B cell (primary cell): ENCODE results near the gene ECE1. TPM values are rescaled to one million over a fixed set of nuclear protein-coding genes. Genes with fewer than 3 reads are reported as not detected.

Experiments used
- ATAC-seq: fragments of 200-7000 bp; cut with Tn5 transposase; one replicate; pipeline ENCODE4 v1.10.0; 2021; ENCODE audit warnings: low read depth, mild to moderate bottlenecking, moderate number of reproducible peaks, moderate library complexity
- CTCF ChIA-PET: fragments of 350-600 bp; sonication (Branson Sonifier 250); formaldehyde crosslinking; loops from one replicate; lab custom pipeline; 2021; ENCODE audit warnings: antibody characterized with exemption, inconsistent platforms; lab: Charles Lee
- POLR2A ChIA-PET: fragments of 350-600 bp; sonication (Branson Sonifier 250); formaldehyde crosslinking; loops from one replicate; lab custom pipeline; 2021; ENCODE audit warnings: antibody characterized with exemption; lab: Charles Lee
- DNase-seq: peaks from one replicate; pipeline ENCODE4 v3.0.0; 2013
- H2AFZ ChIP-seq: 2 replicates; pipeline ENCODE4 v1.6.1; 2012; ENCODE audit warnings: mild to moderate bottlenecking, low read depth, low read length; ENCODE audit not compliant: insufficient read depth, poor library complexity, severe bottlenecking
- H3K27ac ChIP-seq, 2 donors: 1 replicate in 1 of 2; 2 replicates in 1 of 2; pipeline ENCODE4 v1.5.1; 2012 to 2013; ENCODE audit warnings: low read length in 2 of 2, mild to moderate bottlenecking in 2 of 2, moderate library complexity in 1 of 2
- H3K27me3 ChIP-seq, 4 experiments: fragments of 200-600 bp in 1 of 4; sonication (generic) in 1 of 4; replicated peaks in 1 of 4; 1 replicate in 2 of 4; 2 replicates in 2 of 4; pipeline versions ENCODE4 v1.6.1 to v1.7.0; 2013 to 2016; ENCODE audit warnings: low read length in 3 of 4, mild to moderate bottlenecking in 2 of 4, mixed read lengths in 1 of 4, moderate library complexity in 1 of 4; ENCODE audit not compliant: insufficient read depth in 4 of 4, control insufficient read depth in 3 of 4; ENCODE audit errors: control extremely low read depth in 1 of 4
- H3K36me3 ChIP-seq, 2 experiments: replicated peaks in 1 of 2; 1 replicate in 1 of 2; 2 replicates in 1 of 2; pipeline versions ENCODE4 v1.6.1 to v1.7.1; 2013; ENCODE audit warnings: low read length in 1 of 2; ENCODE audit not compliant: insufficient read depth in 2 of 2, control insufficient read depth in 1 of 2; ENCODE audit errors: control extremely low read depth in 1 of 2, extremely low read depth in 1 of 2
- H3K4me1 ChIP-seq, 2 donors: fragments of 200-600 bp in 1 of 2; sonication (generic) in 1 of 2; 1 replicate in 1 of 2; 2 replicates in 1 of 2; pipeline versions ENCODE4 v1.5.1 to v1.6.1; 2013 to 2017; ENCODE audit warnings: low read length in 2 of 2; ENCODE audit not compliant: control insufficient read depth in 2 of 2, insufficient read depth in 2 of 2
- H3K4me2 ChIP-seq: replicated peaks from 2 replicates; pipeline ENCODE3; 2012; ENCODE audit warnings: mild to moderate bottlenecking, low read depth, low read length; ENCODE audit not compliant: poor library complexity, severe bottlenecking
- H3K4me3 ChIP-seq, 5 experiments: fragments of 200-600 bp in 1 of 5; sonication (generic) in 1 of 5; 1 replicate in 3 of 5; 2 replicates in 2 of 5; pipeline versions ENCODE4 v1.5.1 to v1.7.0; 2011 to 2016; ENCODE audit warnings: low read length in 4 of 5, mild to moderate bottlenecking in 4 of 5, low read depth in 2 of 5, control low read depth in 1 of 5, moderate library complexity in 1 of 5; ENCODE audit not compliant: insufficient read depth in 1 of 5; ENCODE audit errors: control extremely low read depth in 1 of 5, extremely low read depth in 1 of 5
- H3K79me2 ChIP-seq: fragments of 200-600 bp; sonication (generic); one replicate; pipeline ENCODE4 v1.6.0; 2016; ENCODE audit warnings: low read length; ENCODE audit not compliant: control insufficient read depth, insufficient read depth
- H3K9ac ChIP-seq: fragments of 200-600 bp; sonication (generic); 2 replicates; pipeline ENCODE4 v1.6.1; 2017; ENCODE audit warnings: mild to moderate bottlenecking, low read length, moderate library complexity
- H3K9me3 ChIP-seq, 3 donors: one replicate each; pipeline versions ENCODE4 v1.6.1 to v1.7.1; 2013; ENCODE audit warnings: low read length in 2 of 3; ENCODE audit not compliant: control insufficient read depth in 2 of 3, insufficient read depth in 1 of 3; ENCODE audit errors: control extremely low read depth in 1 of 3
- H4K20me1 ChIP-seq: 2 replicates; pipeline ENCODE4 v1.6.0; 2012; ENCODE audit warnings: mild to moderate bottlenecking, low read length; ENCODE audit not compliant: insufficient read depth, control insufficient read depth, poor library complexity, severe bottlenecking
- H3K27ac Mint-ChIP-seq: one replicate; pipeline ENCODE4 v1.8.0; 2021; ENCODE audit warnings: mixed read lengths
- H3K27me3 Mint-ChIP-seq: one replicate; pipeline ENCODE4 v1.8.0; 2021; ENCODE audit warnings: mixed read lengths
- H3K4me1 Mint-ChIP-seq: one replicate; pipeline ENCODE4 v1.8.0; 2021; ENCODE audit warnings: mixed read lengths
- H3K4me3 Mint-ChIP-seq: one replicate; pipeline ENCODE4 v1.8.0; 2021; ENCODE audit warnings: mixed read lengths
- H3K9me3 Mint-ChIP-seq: one replicate; pipeline ENCODE4 v1.8.0; 2022; ENCODE audit warnings: mixed read lengths; ENCODE audit not compliant: insufficient read depth
- CTCF ChIP-seq: fragments of 200-600 bp; IDR thresholded peaks from one replicate; pipeline ENCODE4 v1.8.0; 2022; ENCODE audit warnings: antibody characterized with exemption, mild to moderate bottlenecking
- EZH2 ChIP-seq: IDR thresholded peaks from 2 replicates; pipeline ENCODE4 v1.6.1; 2012; ENCODE audit warnings: borderline replicate concordance, low read depth, mild to moderate bottlenecking, moderate library complexity, low read length; ENCODE audit not compliant: insufficient read depth, poor library complexity, severe bottlenecking
- WGBS: methylation state at CpG from one replicate; pipeline ENCODE4 v1.1.5; 2013; ENCODE audit warnings: missing lambda C conversion rate; ENCODE audit not compliant: insufficient coverage; 5-methylcytosine and 5-hydroxymethylcytosine counted together
- intact Hi-C: fragments of 100-400 bp; cut with micrococcal nuclease; formaldehyde crosslinking; loops from one replicate; pipeline ENCODE4 v1.10.0; 2022
- polyA plus RNA-seq: library from polyadenylated mRNA; depleted of rRNA; stranded (reverse); fragments of >200 nt; gene quantifications from 2 replicates; pipeline ENCODE4 v1.2.3, GENCODE V29; 2012
- total RNA-seq, 2 donors: library from RNA; stranded (reverse); fragments of 120-200 nt in 1 of 2; gene quantifications; 1 replicate in 1 of 2; 2 replicates in 1 of 2; pipeline versions ENCODE4 v1.2.3 to v1.2.4, GENCODE V29; 2013 to 2022

Gene ECE1
- total and polyA plus RNA-seq, 2 donors (not counting 1 experiment from before 2014, with no cell fraction given), result 46.7 to 133 TPM

- H3K9me3 Mint-ChIP-seq, result no peaks in the 10 kb centered on the region
- H3K27ac ChIP-seq, result no peak overlapping the region
- no peak overlapping the region for H3K9ac ChIP-seq
- H3K9me3 ChIP-seq, result no peaks in the 10 kb centered on the region
- CTCF ChIA-PET, result interaction anchor here (0.7 to 1.6 kb wide), 2 partner anchors 28 to 209 kb away, joined by 3 read pairs; no protein-coding TSS in a partner anchor
- H4K20me1 ChIP-seq, result no peaks in the 10 kb centered on the region
- no peaks in the 10 kb centered on the region for H3K79me2 ChIP-seq
- POLR2A ChIA-PET, result no interaction called here
- DNase-seq (no peak), ATAC-seq (no peak)
- H3K36me3 ChIP-seq, result no peaks in the 10 kb centered on the region
- H3K27ac Mint-ChIP-seq, result no peak overlapping the region
- H3K27me3 ChIP-seq, result no peaks in the 10 kb centered on the region
- TF ChIP-seq CTCF (no peak), EZH2 (no peak)
- H3K4me1 Mint-ChIP-seq, result peaks cover 2% of the 10 kb centered on the region
- no peak overlapping the region for H2AFZ ChIP-seq
- WGBS, result no CpG with 5 or more reads among the region's 1 CpG
- no peak overlapping the region for H3K4me2 ChIP-seq
- peaks cover 4 to 9% of the 10 kb centered on the region in 2 donors for H3K4me1 ChIP-seq
- H3K27me3 Mint-ChIP-seq, result peaks cover 8% of the 10 kb centered on the region
- H3K4me3 Mint-ChIP-seq, result no peak overlapping the region
- no peak overlapping the region for H3K4me3 ChIP-seq
- intact Hi-C loops, result loop anchor here (10.0 kb wide), 1 partner anchor 665 kb away; no protein-coding TSS in a partner anchor
Observed at GRCh38 chr1:21189906-21190500, 100.3 kb downstream of the ECE1 start.

GRCh38 chr1:21189421-21189820, 100.8 kb downstream of the ECE1 start:
- POLR2A ChIA-PET, result no interaction called here
- Histone ChIP-seq H3K4me1 (peaks cover 10 to 13% of the 10 kb centered on the region in 2 donors), H2AFZ (no peak overlapping the region), H3K9me3 (no peaks in the 10 kb centered on the region), H3K27ac (no peak overlapping the region), H3K4me3 (no peak overlapping the region), H4K20me1 (no peaks in the 10 kb centered on the region), H3K79me2 (no peaks in the 10 kb centered on the region), H3K9ac (no peak overlapping the region), H3K27me3 (no peaks in the 10 kb centered on the region), H3K36me3 (no peaks in the 10 kb centered on the region), H3K4me2 (no peak overlapping the region)
- CTCF ChIA-PET, result interaction anchor here (1.6 kb wide), 1 partner anchor 29 kb away, joined by 3 read pairs; no protein-coding TSS in a partner anchor
- no peak for DNase-seq
- WGBS, result 55% methylated on average over 2 of the region's 3 CpGs
- Mint-ChIP-seq H3K4me3 (no peak overlapping the region), H3K27ac (no peak overlapping the region), H3K9me3 (no peaks in the 10 kb centered on the region), H3K27me3 (peaks cover 7% of the 10 kb centered on the region), H3K4me1 (peaks cover 6% of the 10 kb centered on the region)
- intact Hi-C loops, result no loop called here
- no peak for ATAC-seq
- no peak for TF ChIP-seq CTCF
- no peak for TF ChIP-seq EZH2
